K562 (cell line): ENCODE measurements around the gene NFATC1. TPM values are rescaled to one million over a fixed set of nuclear protein-coding genes. Genes with fewer than 3 reads are reported as not detected.

ENCODE experiments used
- ATAC-seq: fragments of 200-7000 bp; cut with Tn5 transposase; 3 replicates; pipeline ENCODE4 v1.9.1; 2020; ENCODE audit warnings: moderate library complexity
- BruUV-seq: library from RNA; stranded (reverse); fragments of 400-500 nt; replicated peaks from 2 replicates; lab custom pipeline; 2021; lab: Mats Ljungman, UMichigan
- CTCF ChIA-PET: fragments of 300-600 bp; formaldehyde crosslinking; extraction: SDS; loops from one replicate; lab custom pipeline; 2021; ENCODE audit warnings: low intra/inter-chr PET ratio; lab: Yijun Ruan, JAX
- POLR2A ChIA-PET: fragments of 300-600, 350-650 bp; sonication (Branson Sonifier 250); formaldehyde crosslinking; extraction: SDS; loops from one replicate; lab custom pipeline; 2021; ENCODE audit warnings: antibody characterized with exemption, inconsistent platforms; lab: Yijun Ruan, JAX
- DNase-seq, 4 experiments: peaks; one replicate each; pipeline versions ENCODE4 v3.0.0 to v3.0.0-alpha.2; 2011 to 2018; ENCODE audit warnings: low spot score in 3 of 4, mixed read lengths in 3 of 4; ENCODE audit errors: extremely low read depth in 1 of 4
- FAIRE-seq: peaks from 2 replicates; lab custom pipeline; 2011; peaks lifted over from hg19 to GRCh38; lab: Jason Lieb, UNC
- H2AFZ ChIP-seq: 2 replicates; pipeline ENCODE4 v1.6.0; 2011; ENCODE audit warnings: low read depth, low read length, control low read depth, inconsistent platforms
- H3K27ac ChIP-seq: fragments of 200-600 bp; 3 replicates; pipeline ENCODE4 v1.8.0; 2011; ENCODE audit warnings: low read depth, mild to moderate bottlenecking, control low read depth, inconsistent platforms, low read length, moderate library complexity, mixed read lengths; ENCODE audit errors: extremely low read depth
- H3K27me3 ChIP-seq, 2 experiments: fragments of 300-600 bp in 1 of 2; 2 replicates in 1 of 2; 3 replicates in 1 of 2; pipeline versions ENCODE4 v1.6.0 to v1.8.0; 2011; ENCODE audit warnings: inconsistent platforms in 2 of 2, low read length in 2 of 2, mild to moderate bottlenecking in 1 of 2, mixed read lengths in 1 of 2, moderate library complexity in 1 of 2; ENCODE audit not compliant: control insufficient read depth in 2 of 2, insufficient read depth in 2 of 2
- H3K36me3 ChIP-seq: fragments of 300-600 bp; 3 replicates; pipeline ENCODE4 v1.8.0; 2011; ENCODE audit warnings: mild to moderate bottlenecking, low read length, inconsistent platforms; ENCODE audit not compliant: control insufficient read depth, insufficient read depth
- H3K4me1 ChIP-seq, 2 experiments: fragments of 200-600 bp in 1 of 2; replicated peaks in 1 of 2; 2 replicates in 1 of 2; 3 replicates in 1 of 2; pipeline versions ENCODE4 v1.5.1 to v1.8.0; 2011; ENCODE audit warnings: inconsistent platforms in 2 of 2, low read length in 2 of 2, mild to moderate bottlenecking in 1 of 2, mixed read lengths in 1 of 2, moderate library complexity in 1 of 2; ENCODE audit not compliant: control insufficient read depth in 2 of 2, insufficient read depth in 2 of 2
- H3K4me2 ChIP-seq: 2 replicates; pipeline ENCODE4 v1.6.1; 2011; ENCODE audit warnings: low read length, control low read depth, inconsistent platforms, mixed read lengths; ENCODE audit not compliant: insufficient read depth
- H3K4me3 ChIP-seq: fragments of 200-600 bp; sonication (generic), shearing (Covaris generic); 2 replicates; pipeline ENCODE4 v1.5.1; 2016; ENCODE audit warnings: control low read depth, inconsistent platforms
- H3K79me2 ChIP-seq: fragments of 200-600 bp; 3 replicates; pipeline ENCODE4 v1.8.0; 2011; ENCODE audit warnings: low read length, inconsistent platforms; ENCODE audit not compliant: control insufficient read depth, insufficient read depth
- H3K9ac ChIP-seq, 2 experiments: 2 replicates each; pipeline versions ENCODE4 v1.6.0 to v1.6.1; 2011; ENCODE audit warnings: low read depth in 2 of 2, low read length in 2 of 2, control low read depth in 1 of 2, inconsistent platforms in 1 of 2, mild to moderate bottlenecking in 1 of 2, mixed read lengths in 1 of 2; ENCODE audit not compliant: insufficient read depth in 1 of 2
- H3K9me1 ChIP-seq: one replicate; pipeline ENCODE4 v1.6.0; 2011; ENCODE audit warnings: inconsistent platforms, mild to moderate bottlenecking, low read length, moderate library complexity; ENCODE audit not compliant: control insufficient read depth, insufficient read depth
- H3K9me3 ChIP-seq: replicated peaks from 2 replicates; pipeline ENCODE4 v1.5.1; 2011; ENCODE audit warnings: low read depth, low read length, inconsistent platforms; ENCODE audit not compliant: control insufficient read depth, insufficient read depth
- H4K20me1 ChIP-seq: replicated peaks from 2 replicates; pipeline ENCODE4 v1.6.1; 2011; ENCODE audit warnings: low read length, inconsistent platforms, mixed read lengths; ENCODE audit not compliant: control insufficient read depth, insufficient read depth
- BCOR ChIP-seq: fragments of 450-650 bp; IDR thresholded peaks from 2 replicates; pipeline ENCODE4 v1.6.1; 2016
- E2F3 ChIP-seq: fragments of 250-450 bp; sonication (Bioruptor Pico); IDR thresholded peaks from 2 replicates; pipeline ENCODE4 v1.4.0; 2020; ENCODE audit warnings: mild to moderate bottlenecking
- FOXA3 ChIP-seq, 2 experiments: fragments of 450-650 bp in 1 of 2; sonication (generic) in 1 of 2; formaldehyde crosslinking; IDR thresholded peaks in 1 of 2; conservative IDR thresholded peaks in 1 of 2; 2 replicates each; pipeline versions ENCODE4 v1.4.0 to v1.8.0; 2020 to 2022; ENCODE audit warnings: mild to moderate bottlenecking in 2 of 2, missing genetic modification reagents in 1 of 2
- FOXK2 ChIP-seq, 2 experiments: fragments of 450-650 bp; IDR thresholded peaks in 1 of 2; conservative IDR thresholded peaks in 1 of 2; 2 replicates each; pipeline ENCODE4 v1.6.1; 2016; ENCODE audit warnings: low read depth in 2 of 2, mild to moderate bottlenecking in 1 of 2
- MED1 ChIP-seq: sonication (generic); formaldehyde crosslinking; IDR thresholded peaks from 2 replicates; pipeline ENCODE4 v1.8.1; 2023; ENCODE audit warnings: missing genetic modification reagents, borderline replicate concordance
- SAFB ChIP-seq: fragments of 200-400 bp; formaldehyde crosslinking; IDR thresholded peaks from 2 replicates; pipeline ENCODE4 v1.6.1; 2017; ENCODE audit warnings: low read depth, low read length, borderline replicate concordance
- TAL1 ChIP-seq: fragments of 450-650 bp; IDR thresholded peaks from 2 replicates; pipeline ENCODE4 v1.6.1; 2016; ENCODE audit warnings: mild to moderate bottlenecking
- ZC3H4 ChIP-seq: sonication (generic); formaldehyde crosslinking; IDR thresholded peaks from 2 replicates; pipeline ENCODE4 v1.9.0; 2021; ENCODE audit warnings: missing genetic modification reagents, borderline replicate concordance
- WGBS: fragments of 100-300 bp; shearing (Covaris generic); methylation state at CpG from one replicate; pipeline ENCODE4 v1.1.6; 2016; ENCODE audit warnings: low coverage, mixed read lengths; ENCODE audit not compliant: insufficient coverage; ENCODE audit errors: missing lambda C conversion rate; 5-methylcytosine and 5-hydroxymethylcytosine counted together
- in situ Hi-C: fragments of 300-500 bp; cut with MboI; formaldehyde crosslinking; loops from 4 replicates; pipeline ENCODE4 v1.15.0; 2018; ENCODE audit warnings: inconsistent platforms, mixed read lengths
- intact Hi-C: fragments of 100-400 bp; cut with micrococcal nuclease; formaldehyde crosslinking; loops from 2 replicates; pipeline ENCODE4 v1.14.2; 2022
- polyA plus RNA-seq, 8 experiments: library from polyadenylated mRNA; depleted of rRNA in 4 of 8; stranded (reverse) in 5 of 8; unstranded in 3 of 8; fragments of >200 nt; fragmentation: Nextera tagmentation in 2 of 8; fragmentation: Illumina TruSeq in 1 of 8; extraction: Ambion mirVana in 2 of 8; extraction: Trizol in 1 of 8; gene quantifications; 2 replicates each; pipeline versions ENCODE4 v1.2.1 to v1.2.3, GENCODE V29; 2011 to 2014; ENCODE audit warnings: inconsistent platforms in 1 of 8, missing spikeins in 1 of 8
- total RNA-seq, 7 experiments: library from RNA; depleted of rRNA in 6 of 7; stranded (reverse); fragments of >200 nt in 6 of 7; fragmentation: Illumina TruSeq in 2 of 7; extraction: Trizol in 2 of 7; gene quantifications; 2 replicates each; pipeline versions ENCODE4 v1.2.1 to v1.2.3, GENCODE V29; 2011 to 2021; ENCODE audit warnings: low replicate concordance in 1 of 7

The NFATC1 gene
- total and polyA plus RNA-seq, 9 of the 15 experiments (the other 6 are each of a cell fraction or from before 2014, with no cell fraction given), result 1.1 to 16.4 (median 2.5) TPM

GRCh38 chr18:79438898-79439627 is 43.3 kb downstream of the NFATC1 start (continued):
- TF ChIP-seq FOXA3 (CRISPR knock-in tag; conservative IDR thresholded peaks at IDR 0.05 in 1 of 2, IDR thresholded peaks at IDR 0.05 in 1 of 2), result no peak

- no peaks in the 10 kb centered on the region; the same call in 1 of the 3 replicates for H3K36me3 ChIP-seq
- in situ Hi-C loops (no loop called here), intact Hi-C loops (no loop called here)
- H3K9me3 ChIP-seq, result no peaks in the 10 kb centered on the region
- peaks cover 7 to 46% of the 10 kb centered on the region in 2 experiments; a peak in 4 of 5 replicates for H3K4me1 ChIP-seq
- H3K9ac ChIP-seq, result no peak overlapping the region
- ChIA-PET POLR2A (interaction anchor here (0.7 kb wide), 2 partner anchors 8 to 43 kb away, joined by 4 read pairs; partner anchors contain the start of gene NFATC1), CTCF (no interaction called here)
- no TSS peak for BruUV-seq
- no peaks in the 10 kb centered on the region for H3K79me2 ChIP-seq
- TF ChIP-seq SAFB (no peak), E2F3 (CRISPR knock-in tag) (no peak), ZC3H4 (CRISPR knock-in tag) (no peak), BCOR (no peak), FOXK2 (conservative IDR thresholded peaks at IDR 0.05 in 1 of 2, IDR thresholded peaks at IDR 0.05 in 1 of 2; ENCODE audit: low read depth in 2 of 2) (no peak), MED1 (CRISPR knock-in tag) (no peak), TAL1 (no peak)
- ATAC-seq (no peak), DNase-seq (no peak), FAIRE-seq (no peak)
- no peak overlapping the region for H2AFZ ChIP-seq
- H3K9me1 ChIP-seq, result no peaks in the 10 kb centered on the region
- no peak overlapping the region for H3K4me3 ChIP-seq
- H3K27me3 ChIP-seq, result no peaks in the 10 kb centered on the region
- H3K27ac ChIP-seq, result no peak overlapping the region
- H4K20me1 ChIP-seq, result 0 out of 2 replicates have a peak, but pooled peaks cover 4% of the 10 kb centered on the region
- H3K4me2 ChIP-seq, result no peak overlapping the region
- 86% methylated on average over 11 of the region's 16 CpGs for WGBS
Observed at GRCh38 chr18:79439628-79440023, 43.9 kb downstream of the NFATC1 start.
